ENCODE data around the gene LRRN3. TPM values are rescaled to one million over a fixed set of nuclear protein-coding genes. Genes with fewer than 3 reads are reported as not detected.
A peak's percentile ranks its signal among the peaks of the same experiment; 100 is the strongest.

LRRN3 gene
- total and polyA plus RNA-seq, 2 of the 8 experiments (the other 6 are each of a cell fraction or from before 2014, with no cell fraction given): 0.20 to 0.32 TPM

GRCh38 chr7:111050875-111051416 lies 40.0 kb upstream of the LRRN3 start:
- H3K4me2 ChIP-seq (ENCODE audit: insufficient read depth in 1 of 2, low read depth in 2 of 2, low read length in 2 of 2): no peak overlapping the region; a peak in 1 of 4 replicates
- no peak overlapping the region for H4K91ac ChIP-seq (replicated peaks; ENCODE audit: insufficient read length, low read length)
- H2BK15ac ChIP-seq (ENCODE audit: low read length): no peak overlapping the region
- no peak overlapping the region for H3K4ac ChIP-seq (replicated peaks; ENCODE audit: insufficient read length, low read depth, low read length)
- peaks cover 0 to 17% (median 7%) of the 10 kb centered on the region in 4 experiments; a peak in 6 of 7 replicates for H3K4me1 ChIP-seq (replicated peaks in 1 of 4; ENCODE audit: control insufficient read depth in 3 of 4, insufficient read depth in 4 of 4, low read length in 3 of 4)
- WGBS, 2 experiments (ENCODE audit: extremely low coverage in 1 of 2, insufficient coverage in 1 of 2, insufficient read length in 1 of 2, insufficient replicate concordance in 2 of 2, low coverage in 1 of 2, low lambda C conversion rate in 2 of 2, missing lambda C conversion rate in 1 of 2): 80% methylated on average over 2 of the region's 2 CpGs; no CpG with 5 or more reads in 1 of the 2 experiments
- no peak overlapping the region for H2BK12ac ChIP-seq (ENCODE audit: low read depth, low read length)
- no peak overlapping the region for H3K9ac ChIP-seq (replicated peaks in 1 of 4; ENCODE audit: extremely low read depth in 1 of 4, low read depth in 3 of 4, low read length in 3 of 4)
- H4K20me1 ChIP-seq (replicated peaks in 1 of 2; ENCODE audit: control insufficient read depth in 1 of 2, insufficient read depth in 2 of 2, low read length in 2 of 2): no peaks in the 10 kb centered on the region
- DNase-seq (ENCODE audit: low read depth in 1 of 2, low spot score in 2 of 2) (no peak), FAIRE-seq (no peak)
- ChIA-PET POLR2A (ENCODE audit: partially characterized antibody) (no interaction called here), CTCF (ENCODE audit: partially characterized antibody) (no interaction called here)
- H3K14ac ChIP-seq (ENCODE audit: insufficient read length): no peak overlapping the region
- H3K27me3 ChIP-seq (replicated peaks in 1 of 4; ENCODE audit: control insufficient read depth in 3 of 4, extremely low read depth in 1 of 4, insufficient read depth in 3 of 4, low read length in 3 of 4): no peaks in the 10 kb centered on the region
- H4K8ac ChIP-seq (ENCODE audit: extremely low read depth, insufficient read depth, low read length): no peak overlapping the region
- H2BK120ac ChIP-seq (replicated peaks; ENCODE audit: low read depth, low read length): peak overlapping the region; percentile 86
- H2AK5ac ChIP-seq (ENCODE audit: low read depth, low read length): no peak overlapping the region
- H3K23ac ChIP-seq (ENCODE audit: insufficient read length): no peak overlapping the region
- H3K79me1 ChIP-seq (ENCODE audit: low read depth, low read length): no peaks in the 10 kb centered on the region
- no peak overlapping the region for H2BK5ac ChIP-seq (ENCODE audit: low read depth, low read length)
- no peak overlapping the region for H2BK20ac ChIP-seq (ENCODE audit: low read length)
- no peaks in the 10 kb centered on the region for H3K9me3 ChIP-seq (ENCODE audit: insufficient read depth in 2 of 2, low read depth in 1 of 2, low read length in 1 of 2)
- no peaks in the 10 kb centered on the region for H3K23me2 ChIP-seq (ENCODE audit: low read depth, low read length)
- H3K56ac ChIP-seq (replicated peaks; ENCODE audit: insufficient read length, low read depth, low read length): no peak overlapping the region
- H3K4me3 ChIP-seq (ENCODE audit: extremely low read depth in 1 of 4, insufficient read depth in 2 of 4, low read depth in 3 of 4, low read length in 4 of 4): no peak overlapping the region
- H3K36me3 ChIP-seq (ENCODE audit: control insufficient read depth in 2 of 4, insufficient read depth in 4 of 4, low read length in 3 of 4): no peaks in the 10 kb centered on the region
- H3K79me2 ChIP-seq (ENCODE audit: control insufficient read depth in 1 of 2, insufficient read depth in 2 of 2, low read length in 2 of 2): no peaks in the 10 kb centered on the region
- no peak overlapping the region for H2AFZ ChIP-seq (ENCODE audit: low read length)
- H3K18ac ChIP-seq (ENCODE audit: extremely low read depth, low read length): no peak overlapping the region
- H3K27ac ChIP-seq (ENCODE audit: low read depth, low read length): no peak overlapping the region
- no peak overlapping the region for H4K5ac ChIP-seq (ENCODE audit: insufficient read length, low read depth, low read length)
- no peak for TF ChIP-seq RXRA (IDR thresholded peaks at IDR 0.05; ENCODE audit: insufficient read depth, low read depth, low read length)
- TF ChIP-seq NRF1 (IDR thresholded peaks at IDR 0.05; ENCODE audit: low read depth, low read length): no peak
- TF ChIP-seq BRCA1 (IDR thresholded peaks at IDR 0.05; ENCODE audit: low read depth, low read length): no peak
- no peak for TF ChIP-seq ASH2L (IDR thresholded peaks at IDR 0.05; ENCODE audit: low read length)
- TF ChIP-seq E2F6 (IDR thresholded peaks at IDR 0.05): no peak
- TF ChIP-seq GABPA (IDR thresholded peaks at IDR 0.05; ENCODE audit: borderline replicate concordance, insufficient read depth, low read length): no peak
- TF ChIP-seq JUN (IDR thresholded peaks at IDR 0.05; ENCODE audit: low read depth, low read length): no peak
- no peak for TF ChIP-seq ATF2 (IDR thresholded peaks at IDR 0.05; ENCODE audit: low read length)
- TF ChIP-seq RAD21 (IDR thresholded peaks at IDR 0.05 in 1 of 2, conservative IDR thresholded peaks at IDR 0.05 in 1 of 2; ENCODE audit: low read depth in 2 of 2, low read length in 2 of 2): no peak
- no peak for TF ChIP-seq GTF2F1 (IDR thresholded peaks at IDR 0.05; ENCODE audit: borderline replicate concordance, low read depth, low read length)
- no peak for TF ChIP-seq POLR2AphosphoS5 (IDR thresholded peaks at IDR 0.05; ENCODE audit: low read depth, low read length)
- TF ChIP-seq MAFK (IDR thresholded peaks at IDR 0.05; ENCODE audit: low read depth, low read length): no peak

All from H1 (cell line).